OCI-LY7 (cell line): Measurements from ENCODE around the gene TCP11X2.
"Not testable (repeated sequence)": the region's sequence is repeated elsewhere in the genome, so short reads cannot be mapped to it uniquely, and the experiment has no call there.

Experiments used
- CTCF ChIP-seq: fragments of 200-600 bp; sonication (generic); conservative IDR thresholded peaks from 2 replicates; pipeline ENCODE4 v1.5.1; 2014; ENCODE audit warnings: mild to moderate bottlenecking, antibody characterized with exemption, low read length, moderate library complexity, mixed read lengths
- EZH2phosphoT487 ChIP-seq: fragments of 200-600 bp; sonication (generic); IDR thresholded peaks from 2 replicates; pipeline ENCODE4 v1.6.1; 2018; ENCODE audit warnings: low read depth, borderline replicate concordance, mild to moderate bottlenecking, mixed run types, antibody characterized with exemption, low read length, moderate library complexity, mixed read lengths

- not testable (repeated sequence) for TF ChIP-seq EZH2phosphoT487, CTCF
These were observed 31.7 kb downstream of the TCP11X2 start, which contains the start of gene NXF2B for GRCh38 chrX:102439908-102440307.
